HG02885 (cell line): ENCODE data around the gene MARCO.
"Not testable (repeated sequence)": the region's sequence is repeated elsewhere in the genome, so short reads cannot be mapped to it uniquely, and the experiment has no call there.

Source experiments
- ATAC-seq: cut with Tn5 transposase; IDR thresholded peaks from one replicate; pipeline ENCODE4 v1.9.1; 2021; ENCODE audit warnings: mild to moderate bottlenecking; ENCODE audit not compliant: unreplicated experiment, poor library complexity

MARCO gene

GRCh38 chr2:118994172-118994700 lies 52.2 kb downstream of the MARCO start:
- no peak for ATAC-seq

DNA sequence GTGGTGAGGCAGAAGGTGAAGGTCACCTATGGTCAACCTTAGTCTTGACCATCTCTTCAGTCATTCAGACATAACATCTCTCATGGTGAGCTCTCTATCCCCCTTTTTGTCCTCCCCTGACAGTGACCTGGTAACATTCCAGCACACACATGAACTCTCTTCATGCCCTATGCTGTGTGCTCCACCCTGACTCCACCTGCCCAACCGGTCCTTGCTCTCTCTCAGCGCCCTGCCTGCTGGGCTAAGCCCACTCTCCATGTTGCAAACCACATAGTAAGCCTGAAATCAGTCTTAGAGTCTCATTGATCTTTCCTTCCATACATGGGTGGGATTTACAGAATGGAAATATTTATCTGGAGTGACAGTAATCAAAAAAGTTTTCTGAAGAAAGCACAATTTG lies 52.8 kb downstream of the MARCO start:
- ATAC-seq: no peak

GRCh38 chr2:119003856-119004255 lies 61.9 kb downstream of the MARCO start:
- not testable (repeated sequence) for ATAC-seq

DNA sequence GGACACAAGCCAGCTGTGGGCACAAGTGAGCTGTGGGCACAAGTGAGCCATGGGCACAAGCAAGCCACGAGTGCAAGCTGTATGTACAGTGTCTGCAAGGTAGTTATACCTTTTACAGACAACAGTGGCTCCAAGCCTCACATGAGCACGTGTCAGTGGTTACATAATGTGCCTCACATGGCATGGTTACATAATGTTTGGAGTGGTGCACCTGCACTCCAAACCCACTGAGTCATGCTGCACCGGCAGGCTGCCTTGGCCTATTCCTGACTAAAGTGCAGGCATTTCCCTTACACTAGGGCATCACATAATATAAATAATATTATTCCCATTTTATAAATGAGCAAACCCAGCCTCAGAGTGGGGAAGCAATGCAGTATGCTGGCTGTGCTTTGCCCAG lies 62.6 kb downstream of the MARCO start:
- ATAC-seq: no peak

DNA sequence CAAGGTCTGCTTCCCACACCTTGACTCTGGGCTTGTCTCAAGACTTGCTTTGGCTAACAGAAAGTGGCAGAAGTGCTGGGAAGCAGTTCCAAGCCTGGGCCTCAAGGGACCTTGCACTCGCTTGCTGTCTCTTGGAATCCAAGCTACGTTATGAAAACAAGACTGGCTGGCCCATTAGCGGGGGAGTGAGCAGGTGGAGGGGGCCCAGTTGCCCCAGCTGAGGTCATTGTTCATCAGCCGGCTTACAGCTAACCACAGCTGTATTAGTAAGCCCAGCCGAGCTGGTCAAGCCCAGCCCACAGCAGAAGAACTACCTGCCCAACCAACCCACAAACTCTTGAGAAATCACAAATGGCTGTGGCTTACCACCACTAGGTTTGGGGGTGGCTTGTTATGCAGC lies 63.1 kb downstream of the MARCO start:
- ATAC-seq: no peak

- ATAC-seq: no peak
These were observed 63.6 kb downstream of the MARCO start for GRCh38 chr2:119005555-119005954.

- no peak for ATAC-seq
These were observed 64.4 kb downstream of the MARCO start for GRCh38 chr2:119006441-119006840.

- no peak for ATAC-seq
These were observed 66.1 kb downstream of the MARCO start for GRCh38 chr2:119008108-119008507.

- no peak for ATAC-seq
These were observed 67.1 kb downstream of the MARCO start for GRCh38 chr2:119009110-119009509.

- ATAC-seq: no peak
These were observed 68.3 kb downstream of the MARCO start for GRCh38 chr2:119010336-119010735.

- ATAC-seq: peak; percentile 75
These were observed 69.3 kb downstream of the MARCO start for GRCh38 chr2:119011162-119011909.

DNA sequence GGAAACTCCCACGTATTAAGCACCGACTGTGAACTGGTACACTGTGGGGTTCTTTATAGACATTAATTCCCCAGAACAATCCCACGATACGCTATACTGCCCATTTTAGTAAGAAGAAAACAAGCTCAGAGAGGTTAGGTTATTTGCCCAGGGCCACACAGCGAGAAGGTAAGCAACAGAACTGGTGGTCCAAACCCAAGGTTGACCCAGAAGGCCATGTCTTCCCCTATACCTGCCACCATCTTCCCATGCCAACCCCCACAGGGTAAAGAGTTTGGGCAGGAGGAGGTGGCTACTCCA lies 69.9 kb downstream of the MARCO start:
- ATAC-seq: no peak

- ATAC-seq: no peak
These were observed 70.6 kb downstream of the MARCO start for GRCh38 chr2:119012345-119013301.

DNA sequence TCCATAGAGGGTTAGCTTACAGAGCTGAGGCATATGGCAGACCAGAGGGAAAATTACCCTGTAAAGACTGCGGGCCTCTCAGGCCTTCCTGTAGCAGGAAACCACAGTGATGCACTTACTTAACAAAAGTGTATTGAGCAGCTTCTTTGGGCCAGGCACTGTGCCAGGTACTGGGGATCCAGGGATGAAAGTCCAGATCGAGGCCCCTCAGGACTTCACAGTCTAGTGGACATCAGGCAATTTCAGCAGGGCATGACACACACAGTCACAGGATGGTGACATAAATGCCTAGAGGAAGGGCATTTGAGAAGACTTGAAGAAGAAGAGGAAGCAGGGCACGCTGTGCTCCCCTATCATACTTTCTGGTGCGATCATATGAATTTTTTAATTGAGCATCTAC lies 71.7 kb downstream of the MARCO start:
- no peak for ATAC-seq

DNA sequence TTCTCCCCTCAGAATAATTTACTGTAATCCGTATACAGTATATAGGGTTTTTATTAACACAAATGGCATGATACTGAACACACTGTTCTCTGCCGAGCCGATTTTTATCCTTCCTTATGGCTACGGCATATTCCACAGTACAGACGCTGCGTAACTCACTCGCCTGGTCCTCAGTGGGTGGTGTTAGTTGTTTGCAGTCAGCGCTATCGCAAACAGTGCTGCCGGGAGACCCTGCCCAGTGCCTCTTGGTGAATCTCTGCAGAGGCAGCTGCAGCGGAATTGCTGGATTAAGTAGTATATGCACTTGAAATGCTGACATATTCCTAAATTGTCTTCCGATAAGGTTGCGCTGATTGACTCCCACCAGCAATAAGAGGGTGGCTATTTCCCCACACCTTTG lies 73.9 kb downstream of the MARCO start:
- no peak for ATAC-seq

DNA sequence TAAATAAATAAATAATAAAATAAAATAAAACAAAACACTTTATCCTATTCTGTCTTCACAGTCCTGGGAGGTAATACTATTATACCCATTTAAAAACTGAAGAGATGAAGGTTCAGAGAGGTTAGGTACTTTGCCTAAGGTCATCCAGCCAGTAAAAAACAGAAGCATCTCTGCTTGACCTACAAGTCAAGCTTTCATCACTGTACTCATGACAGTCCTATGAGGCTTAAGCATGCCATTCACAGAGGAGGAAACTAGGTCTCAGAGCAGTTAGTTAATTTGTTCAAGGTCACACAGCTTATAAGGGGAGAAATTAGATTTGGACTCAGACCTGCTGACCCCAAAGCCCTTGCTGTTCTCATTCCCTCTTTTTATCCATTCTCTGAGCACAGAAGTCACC lies 77.5 kb downstream of the MARCO start:
- no peak for ATAC-seq

DNA sequence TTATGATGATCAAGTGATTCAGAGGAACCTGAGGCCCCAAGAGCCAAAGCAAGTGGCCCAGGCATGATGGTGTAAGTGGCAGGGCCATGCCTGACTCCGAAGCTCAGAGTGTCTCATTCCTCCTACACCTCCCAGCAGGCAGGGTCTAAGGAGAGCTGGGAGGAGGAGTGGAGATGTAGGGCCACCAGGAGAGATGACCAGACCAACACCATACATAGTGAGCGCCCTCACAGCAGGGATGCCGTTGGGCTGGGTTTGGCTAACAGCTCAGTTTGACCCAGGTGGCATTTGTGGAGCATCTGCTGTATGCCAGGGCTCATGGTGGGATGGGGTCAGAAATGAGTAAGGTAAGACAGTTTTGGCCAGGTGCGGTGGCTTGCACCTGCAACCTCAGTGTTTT lies 80.7 kb downstream of the MARCO start:
- ATAC-seq: no peak

DNA sequence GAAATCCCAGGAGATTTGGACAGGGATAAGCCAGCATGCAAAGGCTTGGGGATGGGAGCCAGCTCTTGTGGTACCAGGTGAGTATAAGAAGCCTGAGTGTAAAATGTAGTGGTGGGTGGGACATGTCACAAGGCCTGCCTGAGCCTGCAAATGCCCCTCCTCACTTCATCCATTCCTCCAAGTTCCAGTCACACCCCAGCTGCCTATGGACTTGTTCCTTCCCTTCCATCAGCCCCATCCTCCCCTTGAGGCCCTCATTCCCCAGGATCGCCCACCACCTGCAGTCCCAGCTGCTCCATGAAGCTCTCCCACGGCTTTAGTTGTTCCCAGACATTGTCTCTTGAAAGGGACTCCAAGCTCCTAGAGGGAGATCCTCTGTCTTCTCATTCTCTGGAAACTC lies 81.5 kb downstream of the MARCO start:
- no peak for ATAC-seq

DNA sequence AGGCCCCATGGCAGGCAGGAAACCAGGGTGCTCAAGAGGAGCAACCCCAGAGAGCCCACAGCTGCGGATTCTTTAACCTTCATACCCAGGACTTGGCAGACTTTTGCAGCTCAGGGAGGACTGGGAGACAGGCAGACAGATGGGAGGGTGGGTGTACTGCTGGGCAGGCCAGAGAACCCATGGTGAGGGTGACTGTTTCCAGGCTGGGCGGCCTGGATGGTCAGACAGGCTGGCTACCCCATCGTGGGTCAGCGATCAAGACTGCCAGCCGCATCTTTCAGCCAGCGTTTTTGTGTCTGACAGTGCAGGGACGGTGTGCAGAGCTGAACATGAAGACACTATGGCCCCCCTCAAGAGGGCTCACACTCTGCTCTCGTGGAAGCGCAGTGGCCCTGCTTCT lies 82.2 kb downstream of the MARCO start:
- no peak for ATAC-seq

DNA sequence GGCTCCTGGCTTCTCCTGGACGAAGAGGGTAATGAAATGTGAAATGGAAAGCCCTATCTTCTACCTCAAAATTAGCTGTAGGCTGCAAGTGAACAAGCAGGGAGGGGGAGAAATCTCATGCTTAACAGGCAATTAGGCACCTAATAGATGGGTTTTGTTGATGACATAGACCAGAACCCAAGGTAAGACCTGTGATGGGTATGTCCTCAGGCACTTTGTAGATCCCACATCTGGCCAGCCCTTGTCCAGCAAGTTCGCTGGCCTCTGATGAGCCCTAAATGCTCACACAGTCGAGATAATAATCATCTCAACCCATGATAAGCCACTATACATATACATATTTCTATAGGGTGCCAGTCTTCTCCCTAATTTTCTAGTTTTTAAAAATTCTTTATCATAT lies 82.6 kb downstream of the MARCO start:
- ATAC-seq: no peak

GRCh38 chr2:119025013-119025412 lies 83.0 kb downstream of the MARCO start:
- ATAC-seq: no peak
